H1 (cell line): ENCODE results near the gene UGT1A8. TPM values are rescaled to one million over a fixed set of nuclear protein-coding genes. Genes with fewer than 3 reads are reported as not detected.

ENCODE experiments used
- ASH2L ChIP-seq: fragments of 200-600, 300-600 bp; sonication (generic); IDR thresholded peaks from one replicate; pipeline ENCODE4 v1.7.1; 2017; ENCODE audit warnings: low read length
- BCL11A ChIP-seq, 2 experiments: IDR thresholded peaks; one replicate each; pipeline ENCODE4 v1.6.1; 2011; ENCODE audit warnings: low read depth in 2 of 2, low read length in 2 of 2, mild to moderate bottlenecking in 2 of 2
- CTCF ChIP-seq, 3 experiments: IDR thresholded peaks; 1 replicate in 2 of 3; 2 replicates in 1 of 3; pipeline versions ENCODE4 v1.5.1 to v1.6.1; 2011; ENCODE audit warnings: low read length in 3 of 3, mild to moderate bottlenecking in 3 of 3, inconsistent platforms in 2 of 3, low read depth in 1 of 3, moderate library complexity in 1 of 3; ENCODE audit not compliant: insufficient read depth in 1 of 3; ENCODE audit errors: control extremely low read depth in 1 of 3
- JUN ChIP-seq: IDR thresholded peaks from 2 replicates; pipeline ENCODE4 v1.6.1; 2011; ENCODE audit warnings: low read depth, mild to moderate bottlenecking, improper control_type of control experiment, low read length
- SP1 ChIP-seq: IDR thresholded peaks from 2 replicates; pipeline ENCODE4 v1.6.1; 2011; ENCODE audit warnings: low read depth, low read length
- SP2 ChIP-seq: IDR thresholded peaks from 2 replicates; pipeline ENCODE4 v1.6.1; 2012; ENCODE audit warnings: mild to moderate bottlenecking, low read length, inconsistent platforms
- YY1 ChIP-seq: IDR thresholded peaks from 2 replicates; pipeline ENCODE4 v1.6.1; 2011; ENCODE audit warnings: low read depth, mild to moderate bottlenecking, low read length
- ZNF274 ChIP-seq: IDR thresholded peaks from 2 replicates; pipeline ENCODE4 v1.7.0; 2012; ENCODE audit warnings: low read length, borderline replicate concordance; ENCODE audit errors: extremely low read depth
- polyA plus RNA-seq, 7 experiments: library from polyadenylated mRNA; depleted of rRNA in 3 of 7; stranded (reverse) in 5 of 7; unstranded in 2 of 7; fragments of >200 nt in 5 of 7; fragments of 200-250 nt in 2 of 7; gene quantifications; 1 replicate in 5 of 7; 2 replicates in 1 of 7; 4 replicates in 1 of 7; pipeline versions ENCODE4 v1.2.1 to v1.2.3, GENCODE V29; 2011 to 2013; ENCODE audit warnings: missing spikeins in 2 of 7, mixed read lengths in 2 of 7
- total RNA-seq: library from RNA; stranded (reverse); fragmentation: NEBNext Ultra II Directional; extraction: Animal tissue kit (Norgen Biotek cat#: 25700); gene quantifications from 2 replicates; pipeline ENCODE4 v1.2.1, GENCODE V29; 2021

Gene UGT1A8
- total and polyA plus RNA-seq, 2 of the 8 experiments (the other 6 are each of a cell fraction or from before 2014, with no cell fraction given), result not detected

DNA sequence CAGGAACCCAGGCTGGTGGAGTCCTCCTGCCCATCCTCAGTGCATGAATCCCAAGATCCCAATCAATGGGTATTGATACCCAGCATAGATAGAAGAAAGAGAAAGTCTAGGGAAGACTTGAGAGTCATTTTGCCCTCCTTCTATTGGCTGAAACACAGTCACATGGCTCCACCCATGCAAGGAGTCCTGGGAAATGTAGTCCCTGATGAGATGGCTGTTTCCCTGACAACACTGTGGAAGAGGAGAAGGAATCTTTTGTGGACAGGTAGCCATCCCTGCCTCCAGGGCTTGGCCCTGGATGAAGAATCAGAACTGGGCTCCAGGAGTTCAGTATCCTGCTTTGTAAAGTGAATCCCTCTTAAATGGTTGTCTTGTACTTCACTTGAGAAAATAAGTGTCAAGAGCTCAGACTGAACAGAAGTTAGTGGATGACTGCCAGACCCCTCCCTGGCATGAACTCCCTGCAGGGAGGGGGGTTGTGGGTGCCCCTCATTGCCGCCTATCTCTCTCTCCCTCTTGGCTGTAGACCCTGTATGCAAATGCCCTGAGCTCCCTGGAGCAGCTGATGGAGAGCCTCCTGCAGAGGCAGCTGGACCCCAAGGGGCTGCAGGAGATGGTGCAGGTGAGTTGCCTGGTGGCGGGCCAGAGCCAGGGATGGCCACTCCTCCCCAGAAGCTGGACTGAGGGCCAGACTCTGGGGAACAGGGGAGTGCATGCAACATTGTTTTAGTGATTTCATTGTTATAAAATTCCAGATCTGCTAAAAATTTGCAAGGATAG, 196.8 kb downstream of the UGT1A8 start (continued):
- TF ChIP-seq CTCF (IDR thresholded peaks at IDR 0.05; ENCODE audit: control extremely low read depth in 1 of 3, insufficient read depth in 1 of 3, low read depth in 1 of 3, low read length in 3 of 3) (no peak), ASH2L (no peak), YY1 (no peak), SP1 (no peak), BCL11A (IDR thresholded peaks at IDR 0.05; ENCODE audit: low read depth in 2 of 2, low read length in 2 of 2) (no peak), SP2 (no peak), JUN (no peak), ZNF274 (no peak)
